Measurements from ENCODE around the gene TBC1D22A.

- TF ChIP-seq HDAC2 (IDR thresholded peaks at IDR 0.05): no peak
- no peak for TF ChIP-seq EP300 (IDR thresholded peaks at IDR 0.05; ENCODE audit: borderline replicate concordance in 1 of 2, control insufficient read depth in 1 of 2, low read depth in 2 of 2, low read length in 2 of 2)
- TF ChIP-seq POLR2AphosphoS5 (IDR thresholded peaks at IDR 0.05; ENCODE audit: low read length): no peak
- no peak for TF ChIP-seq ZBTB33 (IDR thresholded peaks at IDR 0.05)
- no peak for TF ChIP-seq PRDM15 (CRISPR knock-in tag; IDR thresholded peaks at IDR 0.05)
- no peak for TF ChIP-seq POLR2A (IDR thresholded peaks at IDR 0.05; ENCODE audit: low read depth, low read length)
- no peak for TF ChIP-seq CUX1 (IDR thresholded peaks at IDR 0.05; ENCODE audit: insufficient replicate concordance, low read depth, low read length)
- no peak for TF ChIP-seq CTCF (IDR thresholded peaks at IDR 0.05 in 2 of 3, conservative IDR thresholded peaks at IDR 0.05 in 1 of 3; ENCODE audit: control insufficient read depth in 2 of 3, extremely low read depth in 1 of 3, insufficient read depth in 1 of 3, low read depth in 3 of 3, low read length in 3 of 3)
- no peak for TF ChIP-seq YY1 (IDR thresholded peaks at IDR 0.05; ENCODE audit: low read depth, low read length)
- no peak for TF ChIP-seq ZNF622 (IDR thresholded peaks at IDR 0.05)
Measured at GRCh38 chr22:46815559-46815895, 53.1 kb downstream of the TBC1D22A start.

All from GM12878 (cell line).